ENCODE measurements around the gene VAC14. TPM values are rescaled to one million over a fixed set of nuclear protein-coding genes. Genes with fewer than 3 reads are reported as not detected.

Gene VAC14
- total RNA-seq, 1 donor from 2014 or later = 38.4 TPM

GRCh38 chr16:70778901-70779309, 22.1 kb downstream of the VAC14 start:
- DNase-seq (ENCODE audit: low spot score, unreplicated experiment) = no peak
- no peak for TF ChIP-seq CTCF (IDR thresholded peaks at IDR 0.05; ENCODE audit: unreplicated experiment)
- Mint-ChIP-seq H3K27me3 (no peaks in the 10 kb centered on the region), H3K4me3 (ENCODE audit: low read depth) (no peak overlapping the region), H3K9me3 (ENCODE audit: low read depth) (no peaks in the 10 kb centered on the region), H3K36me3 (ENCODE audit: insufficient read depth) (peaks cover 21% of the 10 kb centered on the region), H3K27ac (peak overlapping the region; percentile 45), H3K4me1 (ENCODE audit: low read depth) (no peaks in the 10 kb centered on the region)

GRCh38 chr16:70777973-70778406, 23.0 kb downstream of the VAC14 start:
- no peak for TF ChIP-seq CTCF (IDR thresholded peaks at IDR 0.05; ENCODE audit: unreplicated experiment)
- no peak for DNase-seq (ENCODE audit: low spot score, unreplicated experiment)
- Mint-ChIP-seq H3K4me1 (ENCODE audit: low read depth) (no peaks in the 10 kb centered on the region), H3K36me3 (ENCODE audit: insufficient read depth) (peaks cover 23% of the 10 kb centered on the region), H3K27me3 (no peaks in the 10 kb centered on the region), H3K4me3 (ENCODE audit: low read depth) (no peak overlapping the region), H3K27ac (peak overlapping the region; percentile 1), H3K9me3 (ENCODE audit: low read depth) (no peaks in the 10 kb centered on the region)

- DNase-seq (ENCODE audit: low spot score, unreplicated experiment) = no peak
- Mint-ChIP-seq H3K4me1 (ENCODE audit: low read depth) (no peaks in the 10 kb centered on the region), H3K27ac (peak overlapping the region; percentile 1), H3K9me3 (ENCODE audit: low read depth) (no peaks in the 10 kb centered on the region), H3K4me3 (ENCODE audit: low read depth) (no peak overlapping the region), H3K27me3 (no peaks in the 10 kb centered on the region), H3K36me3 (ENCODE audit: insufficient read depth) (peaks cover 18% of the 10 kb centered on the region)
- no peak for TF ChIP-seq CTCF (IDR thresholded peaks at IDR 0.05; ENCODE audit: unreplicated experiment)
These were observed 23.5 kb downstream of the VAC14 start for GRCh38 chr16:70777496-70777895.

GRCh38 chr16:70775399-70775798, 25.6 kb downstream of the VAC14 start:
- Mint-ChIP-seq H3K4me1 (ENCODE audit: low read depth) (no peaks in the 10 kb centered on the region), H3K9me3 (ENCODE audit: low read depth) (no peaks in the 10 kb centered on the region), H3K4me3 (ENCODE audit: low read depth) (no peak overlapping the region), H3K27me3 (no peaks in the 10 kb centered on the region), H3K27ac (no peak overlapping the region), H3K36me3 (ENCODE audit: insufficient read depth) (peaks cover 8% of the 10 kb centered on the region)
- DNase-seq (ENCODE audit: low spot score, unreplicated experiment) = no peak
- TF ChIP-seq CTCF (IDR thresholded peaks at IDR 0.05; ENCODE audit: unreplicated experiment) = no peak

- Mint-ChIP-seq H3K27me3 (no peaks in the 10 kb centered on the region), H3K4me3 (ENCODE audit: low read depth) (no peak overlapping the region), H3K27ac (no peak overlapping the region), H3K36me3 (ENCODE audit: insufficient read depth) (peaks cover 8% of the 10 kb centered on the region), H3K4me1 (ENCODE audit: low read depth) (no peaks in the 10 kb centered on the region), H3K9me3 (ENCODE audit: low read depth) (no peaks in the 10 kb centered on the region)
- no peak for DNase-seq (ENCODE audit: low spot score, unreplicated experiment)
- no peak for TF ChIP-seq CTCF (IDR thresholded peaks at IDR 0.05; ENCODE audit: unreplicated experiment)
These were observed 26.7 kb downstream of the VAC14 start for GRCh38 chr16:70774261-70774660.
